Measurements from ENCODE around the gene TSC22D1. TPM values are rescaled to one million over a fixed set of nuclear protein-coding genes. Genes with fewer than 3 reads are reported as not detected.

The TSC22D1 gene
- total RNA-seq, 1 donor from 2014 or later: 153 TPM

DNA sequence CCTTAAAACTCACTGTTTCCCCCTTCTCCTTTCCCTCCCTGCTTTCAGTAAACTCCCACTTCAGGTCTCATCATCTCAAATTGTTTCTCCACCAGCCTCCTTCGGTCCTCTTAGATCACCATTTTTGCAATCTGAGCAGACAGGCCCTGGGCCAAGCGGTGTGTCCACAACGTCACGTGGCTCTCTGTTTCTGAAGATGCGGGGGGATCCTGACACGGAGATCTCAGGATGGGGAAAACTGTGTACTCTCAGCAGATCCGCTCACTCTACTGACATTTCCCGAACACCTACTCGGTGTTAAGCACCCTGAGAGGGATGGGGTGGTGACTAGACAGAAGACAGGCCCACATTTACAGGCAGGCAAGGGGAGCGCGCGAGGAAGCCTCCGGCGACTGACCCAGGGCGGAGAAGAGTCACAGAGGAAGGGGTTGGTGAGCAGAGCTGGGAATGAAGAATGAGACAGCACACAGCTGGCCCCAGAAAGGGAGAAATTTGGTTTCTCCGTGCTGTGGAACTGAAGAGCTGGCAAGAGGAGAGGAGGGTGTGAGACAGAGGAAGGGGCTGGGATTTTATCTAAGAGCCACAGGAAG, 163.7 kb downstream of the TSC22D1 start:
- peaks cover 8% of the 10 kb centered on the region for H3K27me3 Mint-ChIP-seq
- TF ChIP-seq CTCF (IDR thresholded peaks at IDR 0.05; ENCODE audit: unreplicated experiment): no peak
- no peaks in the 10 kb centered on the region for H3K36me3 Mint-ChIP-seq (ENCODE audit: insufficient read depth)
- no peak overlapping the region for H3K4me3 Mint-ChIP-seq (ENCODE audit: low read depth)
- DNase-seq (ENCODE audit: low spot score, unreplicated experiment): no peak
- H3K27ac Mint-ChIP-seq: no peak overlapping the region
- H3K9me3 Mint-ChIP-seq (ENCODE audit: low read depth): no peaks in the 10 kb centered on the region
- H3K4me1 Mint-ChIP-seq (ENCODE audit: low read depth): peaks cover 4% of the 10 kb centered on the region

DNA sequence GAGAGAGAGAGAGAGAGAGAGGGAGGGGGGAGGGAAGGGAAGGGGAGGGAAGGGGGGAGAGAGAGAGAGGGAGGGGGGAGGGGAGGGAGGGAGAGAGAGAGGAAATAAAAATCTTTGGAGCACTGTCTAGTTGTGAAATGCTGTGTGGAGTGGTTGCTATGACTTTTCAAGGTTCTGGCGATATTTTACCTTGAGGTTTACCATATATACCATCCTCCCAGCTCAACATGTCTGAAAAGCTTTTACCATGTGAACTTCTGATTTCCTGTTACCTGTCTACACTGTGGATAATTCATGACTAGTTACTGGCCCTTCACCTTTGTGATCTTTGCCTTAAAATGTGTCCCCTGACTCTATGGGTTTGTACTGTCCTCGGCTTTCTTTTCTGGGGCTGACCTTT, 164.3 kb downstream of the TSC22D1 start:
- H3K4me1 Mint-ChIP-seq (ENCODE audit: low read depth): peaks cover 4% of the 10 kb centered on the region
- DNase-seq (ENCODE audit: low spot score, unreplicated experiment): no peak
- no peak for TF ChIP-seq CTCF (IDR thresholded peaks at IDR 0.05; ENCODE audit: unreplicated experiment)
- H3K27me3 Mint-ChIP-seq: peaks cover 8% of the 10 kb centered on the region
- no peak overlapping the region for H3K4me3 Mint-ChIP-seq (ENCODE audit: low read depth)
- H3K36me3 Mint-ChIP-seq (ENCODE audit: insufficient read depth): no peaks in the 10 kb centered on the region
- H3K9me3 Mint-ChIP-seq (ENCODE audit: low read depth): no peaks in the 10 kb centered on the region
- no peak overlapping the region for H3K27ac Mint-ChIP-seq

DNA sequence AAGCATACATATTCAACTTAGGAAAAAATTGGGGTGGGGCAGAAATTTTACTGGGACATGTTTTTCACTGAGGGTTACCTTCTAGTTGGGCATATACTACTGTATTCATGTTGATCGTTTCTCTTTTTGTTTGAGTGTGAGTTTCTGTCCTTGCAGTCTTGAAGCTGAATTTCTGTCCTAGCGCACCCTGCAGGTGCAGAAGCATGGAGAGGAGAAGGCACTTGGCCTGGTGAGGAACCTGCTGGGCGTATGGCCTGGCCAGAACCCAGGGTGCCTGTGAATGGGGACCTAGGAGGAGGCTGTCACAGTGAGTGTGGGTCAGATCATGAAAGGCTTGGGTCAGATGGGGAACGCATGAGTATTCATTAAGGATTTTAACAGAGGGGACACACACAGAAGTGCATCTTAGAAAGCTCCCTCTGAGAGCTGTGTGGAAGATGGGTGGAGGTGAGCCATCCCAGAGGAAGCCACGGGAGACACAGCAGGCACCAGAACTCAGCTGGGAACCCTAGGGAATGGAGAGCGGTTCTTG, 165.7 kb downstream of the TSC22D1 start:
- no peak for TF ChIP-seq CTCF (IDR thresholded peaks at IDR 0.05; ENCODE audit: unreplicated experiment)
- H3K27me3 Mint-ChIP-seq: peaks cover 5% of the 10 kb centered on the region
- H3K4me1 Mint-ChIP-seq (ENCODE audit: low read depth): peaks cover 10% of the 10 kb centered on the region
- no peaks in the 10 kb centered on the region for H3K9me3 Mint-ChIP-seq (ENCODE audit: low read depth)
- H3K36me3 Mint-ChIP-seq (ENCODE audit: insufficient read depth): no peaks in the 10 kb centered on the region
- no peak for DNase-seq (ENCODE audit: low spot score, unreplicated experiment)
- H3K4me3 Mint-ChIP-seq (ENCODE audit: low read depth): no peak overlapping the region
- H3K27ac Mint-ChIP-seq: no peak overlapping the region

DNA sequence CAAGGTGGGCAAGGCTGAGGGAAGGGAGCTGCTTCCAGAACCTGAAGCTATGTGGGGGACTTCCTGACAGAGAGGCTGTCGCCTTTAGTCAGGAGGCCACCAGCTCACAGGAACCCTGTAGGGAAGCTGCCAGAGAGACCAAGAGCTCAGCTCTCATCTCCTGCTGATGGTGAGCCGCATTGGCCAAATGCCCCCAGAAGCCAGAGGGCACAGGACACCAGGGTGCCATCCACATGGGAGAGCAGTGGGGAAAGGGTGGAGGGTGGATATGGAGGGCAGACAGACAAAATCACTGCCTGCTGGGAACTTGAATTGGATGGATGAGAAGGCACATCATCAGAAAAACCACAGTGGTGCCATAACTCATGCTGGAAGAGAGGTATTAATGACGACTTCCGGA, 166.5 kb downstream of the TSC22D1 start:
- Mint-ChIP-seq H3K27me3 (peaks cover 5% of the 10 kb centered on the region), H3K4me3 (ENCODE audit: low read depth) (no peak overlapping the region), H3K9me3 (ENCODE audit: low read depth) (no peaks in the 10 kb centered on the region), H3K36me3 (ENCODE audit: insufficient read depth) (no peaks in the 10 kb centered on the region), H3K27ac (no peak overlapping the region), H3K4me1 (ENCODE audit: low read depth) (peaks cover 18% of the 10 kb centered on the region)
- no peak for DNase-seq (ENCODE audit: low spot score, unreplicated experiment)
- no peak for TF ChIP-seq CTCF (IDR thresholded peaks at IDR 0.05; ENCODE audit: unreplicated experiment)

- no peaks in the 10 kb centered on the region for H3K9me3 Mint-ChIP-seq (ENCODE audit: low read depth)
- H3K4me1 Mint-ChIP-seq (ENCODE audit: low read depth): peaks cover 35% of the 10 kb centered on the region
- no peak overlapping the region for H3K4me3 Mint-ChIP-seq (ENCODE audit: low read depth)
- no peak for DNase-seq (ENCODE audit: low spot score, unreplicated experiment)
- H3K27ac Mint-ChIP-seq: no peak overlapping the region
- peaks cover 5% of the 10 kb centered on the region for H3K27me3 Mint-ChIP-seq
- no peaks in the 10 kb centered on the region for H3K36me3 Mint-ChIP-seq (ENCODE audit: insufficient read depth)
- TF ChIP-seq CTCF (IDR thresholded peaks at IDR 0.05; ENCODE audit: unreplicated experiment): no peak
Measured at GRCh38 chr13:44407891-44408290, 168.2 kb downstream of the TSC22D1 start.

All from progenitor cell of endocrine pancreas (in vitro differentiated cells).